MM.1S (cell line): ENCODE results near the gene CPNE2.
A peak's percentile ranks its signal among the peaks of the same experiment; 100 is the strongest.

ENCODE experiments used
- DNase-seq: peaks from one replicate; pipeline ENCODE4 v3.0.0-alpha.2; 2015
- H2AFZ ChIP-seq: fragments of 300-600 bp; sonication (generic); 2 replicates; pipeline ENCODE4 v1.6.0; 2016; ENCODE audit warnings: antibody characterized with exemption, low read length
- H3F3A ChIP-seq: fragments of 300-600 bp; sonication (generic); 2 replicates; pipeline ENCODE4 v1.6.1; 2016; ENCODE audit warnings: mild to moderate bottlenecking, antibody characterized with exemption, low read length, moderate library complexity, mixed read lengths; ENCODE audit not compliant: insufficient read depth
- H3K27ac ChIP-seq: fragments of 300-600 bp; sonication (generic); 2 replicates; pipeline ENCODE4 v1.5.1; 2016; ENCODE audit warnings: mild to moderate bottlenecking, low read length
- H3K27me3 ChIP-seq: fragments of 300-600 bp; sonication (generic); replicated peaks from 2 replicates; pipeline ENCODE4 v1.6.0; 2016; ENCODE audit warnings: low read length; ENCODE audit not compliant: insufficient read depth
- H3K36me3 ChIP-seq: fragments of 300-600 bp; sonication (generic); replicated peaks from 2 replicates; pipeline ENCODE4 v1.6.1; 2016; ENCODE audit warnings: mild to moderate bottlenecking, low read length, mixed read lengths; ENCODE audit not compliant: insufficient read depth
- H3K4me1 ChIP-seq: fragments of 300-600 bp; sonication (generic); 2 replicates; pipeline ENCODE4 v1.6.1; 2016; ENCODE audit warnings: low read length, mixed read lengths
- H3K4me2 ChIP-seq: fragments of 300-600 bp; sonication (generic); 2 replicates; pipeline ENCODE4 v1.6.0; 2016; ENCODE audit warnings: low read depth, low read length
- H3K4me3 ChIP-seq: fragments of 300-600 bp; sonication (generic); 2 replicates; pipeline ENCODE4 v1.5.1; 2016; ENCODE audit warnings: low read length, mixed read lengths
- H3K79me2 ChIP-seq: fragments of 300-600 bp; sonication (generic); 2 replicates; pipeline ENCODE4 v1.6.1; 2016; ENCODE audit warnings: mixed run types, low read length, mixed read lengths
- H3K9ac ChIP-seq: fragments of 300-600 bp; sonication (generic); 2 replicates; pipeline ENCODE4 v1.6.1; 2016; ENCODE audit warnings: low read length, mixed read lengths
- H3K9me2 ChIP-seq: fragments of 300-600 bp; sonication (generic); replicated peaks from 2 replicates; pipeline ENCODE4 v1.6.1; 2016; ENCODE audit warnings: mild to moderate bottlenecking, low read length, mixed read lengths; ENCODE audit not compliant: insufficient read depth
- H3K9me3 ChIP-seq: fragments of 300-600 bp; sonication (generic); replicated peaks from 2 replicates; pipeline ENCODE4 v1.6.1; 2016; ENCODE audit warnings: mild to moderate bottlenecking, low read length, mixed read lengths; ENCODE audit not compliant: insufficient read depth
- H4K20me1 ChIP-seq: fragments of 300-600 bp; sonication (generic); 2 replicates; pipeline ENCODE4 v1.6.1; 2016; ENCODE audit warnings: mild to moderate bottlenecking, low read length, moderate library complexity, mixed read lengths; ENCODE audit not compliant: insufficient read depth
- EZH2 ChIP-seq: fragments of 300-600 bp; sonication (generic); optimal IDR thresholded peaks from 2 replicates; pipeline ENCODE3; 2017; ENCODE audit warnings: low read depth, mild to moderate bottlenecking, antibody characterized with exemption, low read length, mixed read lengths
- EZH2phosphoT487 ChIP-seq: fragments of 300-600 bp; sonication (generic); IDR thresholded peaks from 2 replicates; pipeline ENCODE4 v1.6.1; 2018; ENCODE audit warnings: antibody characterized with exemption, low read length
- TF ChIP-seq, protein P1 (sequence below): fragments of 300-600 bp; sonication (generic); IDR thresholded peaks from 2 replicates; pipeline ENCODE4 v1.5.1; 2016; ENCODE audit warnings: antibody characterized with exemption, low read length, mixed read lengths

The CPNE2 gene

DNA sequence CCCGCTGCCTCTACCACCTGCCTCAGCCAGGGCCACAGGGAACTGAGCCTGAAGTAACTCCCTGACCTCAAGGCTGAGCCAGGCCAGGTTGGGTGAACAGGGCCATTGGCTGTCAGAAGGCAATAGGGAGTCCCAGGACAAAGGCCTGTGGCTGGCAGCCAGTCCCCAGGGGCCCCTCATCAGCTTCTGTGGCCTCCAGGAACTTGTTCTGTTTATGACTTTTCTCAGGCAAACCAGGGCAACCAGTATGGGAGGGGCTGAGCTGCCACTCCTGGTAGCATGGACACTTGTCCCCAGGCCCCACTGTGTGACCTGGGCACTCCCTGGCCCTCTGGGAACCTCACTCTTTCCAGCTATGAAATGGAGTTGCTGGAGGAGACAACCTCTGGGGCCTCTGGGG lies 40.1 kb downstream of the CPNE2 start:
- no peak for DNase-seq

GRCh38 chr16:57133031-57133430 lies 40.6 kb downstream of the CPNE2 start:
- Histone ChIP-seq H2AFZ (no peak overlapping the region), H3K79me2 (no peaks in the 10 kb centered on the region), H3K4me1 (peaks cover 14% of the 10 kb centered on the region), H3K9me3 (no peaks in the 10 kb centered on the region), H3K9ac (no peak overlapping the region), H3F3A (0 out of 2 replicates have a peak, but pooled peaks cover 3% of the 10 kb centered on the region), H3K27ac (no peak overlapping the region), H3K4me2 (no peak overlapping the region), H3K9me2 (no peaks in the 10 kb centered on the region), H3K27me3 (no peaks in the 10 kb centered on the region), H3K4me3 (no peak overlapping the region), H3K36me3 (no peaks in the 10 kb centered on the region), H4K20me1 (no peaks in the 10 kb centered on the region)
- TF ChIP-seq EZH2 (no peak), EZH2phosphoT487 (no peak)
- TF ChIP-seq, protein P1, sequence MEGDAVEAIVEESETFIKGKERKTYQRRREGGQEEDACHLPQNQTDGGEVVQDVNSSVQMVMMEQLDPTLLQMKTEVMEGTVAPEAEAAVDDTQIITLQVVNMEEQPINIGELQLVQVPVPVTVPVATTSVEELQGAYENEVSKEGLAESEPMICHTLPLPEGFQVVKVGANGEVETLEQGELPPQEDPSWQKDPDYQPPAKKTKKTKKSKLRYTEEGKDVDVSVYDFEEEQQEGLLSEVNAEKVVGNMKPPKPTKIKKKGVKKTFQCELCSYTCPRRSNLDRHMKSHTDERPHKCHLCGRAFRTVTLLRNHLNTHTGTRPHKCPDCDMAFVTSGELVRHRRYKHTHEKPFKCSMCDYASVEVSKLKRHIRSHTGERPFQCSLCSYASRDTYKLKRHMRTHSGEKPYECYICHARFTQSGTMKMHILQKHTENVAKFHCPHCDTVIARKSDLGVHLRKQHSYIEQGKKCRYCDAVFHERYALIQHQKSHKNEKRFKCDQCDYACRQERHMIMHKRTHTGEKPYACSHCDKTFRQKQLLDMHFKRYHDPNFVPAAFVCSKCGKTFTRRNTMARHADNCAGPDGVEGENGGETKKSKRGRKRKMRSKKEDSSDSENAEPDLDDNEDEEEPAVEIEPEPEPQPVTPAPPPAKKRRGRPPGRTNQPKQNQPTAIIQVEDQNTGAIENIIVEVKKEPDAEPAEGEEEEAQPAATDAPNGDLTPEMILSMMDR, result no peak
- DNase-seq, result no peak

More for the DNA sequence above, 40.1 kb downstream of the CPNE2 start:
- no peak for TF ChIP-seq EZH2phosphoT487
- Histone ChIP-seq H3K9me3 (no peaks in the 10 kb centered on the region), H3K36me3 (no peaks in the 10 kb centered on the region), H2AFZ (no peak overlapping the region), H3K27ac (no peak overlapping the region), H3K4me1 (peaks cover 14% of the 10 kb centered on the region), H4K20me1 (no peaks in the 10 kb centered on the region), H3K9ac (no peak overlapping the region), H3K4me2 (no peak overlapping the region), H3K79me2 (no peaks in the 10 kb centered on the region), H3K4me3 (no peak overlapping the region), H3K9me2 (no peaks in the 10 kb centered on the region), H3F3A (0 out of 2 replicates have a peak, but pooled peaks cover 3% of the 10 kb centered on the region), H3K27me3 (no peaks in the 10 kb centered on the region)

- Histone ChIP-seq H3K4me1 (peaks cover 14% of the 10 kb centered on the region), H3K4me2 (peak overlapping the region; percentile 85; the same call in 1 of the 2 replicates), H3K27ac (no peak overlapping the region), H3K27me3 (no peaks in the 10 kb centered on the region), H4K20me1 (no peaks in the 10 kb centered on the region), H3F3A (0 out of 2 replicates have a peak, but pooled peaks cover 3% of the 10 kb centered on the region), H3K4me3 (no peak overlapping the region), H2AFZ (no peak overlapping the region), H3K79me2 (no peaks in the 10 kb centered on the region), H3K9me3 (no peaks in the 10 kb centered on the region), H3K9ac (peak overlapping the region; percentile 56; the same call in 1 of the 2 replicates), H3K9me2 (no peaks in the 10 kb centered on the region), H3K36me3 (no peaks in the 10 kb centered on the region)
- DNase-seq, result no peak
- TF ChIP-seq EZH2phosphoT487 (no peak), EZH2 (no peak)
- TF ChIP-seq, protein P1, result no peak
Measured at GRCh38 chr16:57133886-57134285, 41.5 kb downstream of the CPNE2 start.

DNA sequence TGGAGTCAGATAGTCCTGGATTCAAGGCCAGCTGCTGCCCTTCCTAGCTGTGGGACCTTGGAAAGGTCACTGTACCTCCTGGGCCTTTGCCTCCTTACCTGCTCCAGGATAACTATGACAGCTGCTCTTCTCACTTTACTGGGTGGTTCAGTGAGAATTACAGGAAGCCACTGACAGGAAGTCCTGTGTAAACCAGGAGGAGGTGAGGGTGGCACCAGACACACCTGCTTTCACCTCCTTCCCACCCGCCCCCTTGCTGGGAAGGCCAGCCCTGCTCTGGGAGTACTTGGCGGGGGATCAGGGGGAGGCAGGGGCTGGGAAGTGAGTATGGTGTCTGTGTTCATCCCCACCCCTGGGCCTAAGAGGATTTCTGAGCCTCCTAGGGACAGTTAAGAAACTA lies 42.6 kb downstream of the CPNE2 start:
- peak overlapping the region; percentile 54 for H2AFZ ChIP-seq
- H3K36me3 ChIP-seq, result no peaks in the 10 kb centered on the region
- peak; percentile 65 for DNase-seq
- H3K9me2 ChIP-seq, result no peaks in the 10 kb centered on the region
- no peaks in the 10 kb centered on the region for H3K79me2 ChIP-seq
- peak overlapping the region; percentile 48 for H3K4me3 ChIP-seq
- H3K27me3 ChIP-seq, result no peaks in the 10 kb centered on the region
- H3K4me2 ChIP-seq, result peak overlapping the region; percentile 85
- peak overlapping the region; percentile 68; the same call in 1 of the 2 replicates for H3K27ac ChIP-seq
- 0 out of 2 replicates have a peak, but pooled peaks cover 3% of the 10 kb centered on the region for H3F3A ChIP-seq
- TF ChIP-seq, protein P1, result no peak
- no peak for TF ChIP-seq EZH2phosphoT487
- TF ChIP-seq EZH2, result no peak
- H4K20me1 ChIP-seq, result no peaks in the 10 kb centered on the region
- H3K9me3 ChIP-seq, result no peaks in the 10 kb centered on the region
- peak overlapping the region; percentile 56 for H3K9ac ChIP-seq
- peaks cover 14% of the 10 kb centered on the region for H3K4me1 ChIP-seq
